Raji (cell line): ENCODE results near the gene COL28A1.

Source experiments
- POLR2A ChIP-seq: IDR thresholded peaks from 2 replicates; pipeline ENCODE4 v1.6.1; 2011; ENCODE audit warnings: low read depth, low read length, control low read depth; ENCODE audit not compliant: insufficient read depth

Gene COL28A1

DNA sequence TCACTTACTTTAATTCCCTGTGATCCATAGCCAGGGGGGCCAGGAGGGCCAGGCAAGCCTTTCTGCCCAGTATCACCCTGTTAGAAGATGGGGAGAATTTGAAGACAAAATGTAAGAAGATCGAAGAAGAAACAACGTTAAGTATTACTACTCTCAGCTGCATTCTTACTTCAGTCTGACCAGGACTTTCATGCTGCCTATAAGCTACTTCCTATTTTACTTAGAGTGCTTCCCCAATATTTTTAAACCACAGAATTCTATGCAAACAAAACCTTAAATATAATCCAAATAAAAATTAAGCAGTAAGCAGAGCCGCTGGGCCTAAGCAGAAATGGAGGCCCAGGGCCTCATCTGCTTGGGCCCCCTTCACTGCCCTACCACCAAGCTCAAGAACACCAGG is 117.8 kb downstream of the COL28A1 start:
- TF ChIP-seq POLR2A, result no peak

DNA sequence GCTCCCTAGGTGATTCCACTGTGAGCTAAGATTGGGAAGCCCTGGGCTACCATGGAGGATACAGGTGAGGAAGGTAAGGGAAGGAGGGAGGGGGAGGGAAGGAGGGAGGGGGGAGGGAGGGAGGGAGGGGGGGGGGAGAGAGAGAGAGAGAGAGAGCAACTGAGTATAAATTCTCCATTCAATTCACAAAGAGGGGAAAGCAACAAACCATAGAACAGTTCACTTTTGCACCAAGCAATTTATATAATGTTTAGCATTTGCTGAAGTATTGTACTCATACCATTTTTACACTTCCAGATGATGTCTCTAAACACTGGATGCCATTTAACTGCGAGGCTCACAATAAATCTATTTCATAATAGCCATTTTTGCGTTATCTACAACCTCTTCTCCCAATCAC is 118.3 kb downstream of the COL28A1 start:
- no peak for TF ChIP-seq POLR2A

- TF ChIP-seq POLR2A, result no peak
Observed at GRCh38 chr7:7416031-7416858, 119.4 kb downstream of the COL28A1 start.

DNA sequence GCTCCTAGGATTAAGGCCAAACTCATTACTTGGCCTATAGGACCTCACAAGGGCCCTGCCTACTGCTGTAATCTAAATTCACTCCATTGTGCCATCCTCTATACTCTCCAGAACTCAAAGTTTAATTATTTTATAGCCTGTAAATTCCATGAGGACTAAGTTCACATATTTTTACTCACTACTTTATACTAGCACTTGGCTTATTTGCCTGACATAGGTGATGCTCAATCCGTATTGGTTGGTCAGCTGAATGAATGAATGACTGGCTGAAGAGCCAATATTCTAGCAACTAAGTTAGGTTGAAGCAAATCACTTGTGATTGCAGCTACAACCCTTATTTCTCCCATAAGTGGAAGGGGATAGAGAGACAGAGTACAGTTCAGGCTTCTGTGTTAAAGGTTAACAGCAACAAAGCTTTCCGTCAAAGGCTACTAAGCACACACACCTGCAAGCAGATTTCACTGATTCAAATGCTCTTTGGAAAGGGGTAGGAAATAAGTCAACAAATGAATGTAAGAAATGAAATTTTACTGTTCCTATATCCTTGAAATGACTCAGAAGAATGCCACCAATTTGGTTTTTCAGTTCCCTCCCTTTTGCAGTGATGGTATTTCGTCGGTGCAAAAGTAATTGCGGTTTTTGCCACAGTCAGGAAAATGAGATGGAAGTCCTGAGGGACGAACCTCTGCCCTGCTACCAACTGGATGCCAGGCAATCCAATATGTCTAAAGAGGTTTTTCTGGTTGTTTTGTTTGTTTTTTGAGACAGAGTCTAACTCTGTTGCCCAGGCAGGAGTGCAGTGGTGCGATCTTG is 120.7 kb downstream of the COL28A1 start:
- TF ChIP-seq POLR2A, result no peak

GRCh38 chr7:7408001-7408770 is 127.5 kb downstream of the COL28A1 start:
- no peak for TF ChIP-seq POLR2A

- no peak for TF ChIP-seq POLR2A
Observed at GRCh38 chr7:7405461-7405860, 130.2 kb downstream of the COL28A1 start.

DNA sequence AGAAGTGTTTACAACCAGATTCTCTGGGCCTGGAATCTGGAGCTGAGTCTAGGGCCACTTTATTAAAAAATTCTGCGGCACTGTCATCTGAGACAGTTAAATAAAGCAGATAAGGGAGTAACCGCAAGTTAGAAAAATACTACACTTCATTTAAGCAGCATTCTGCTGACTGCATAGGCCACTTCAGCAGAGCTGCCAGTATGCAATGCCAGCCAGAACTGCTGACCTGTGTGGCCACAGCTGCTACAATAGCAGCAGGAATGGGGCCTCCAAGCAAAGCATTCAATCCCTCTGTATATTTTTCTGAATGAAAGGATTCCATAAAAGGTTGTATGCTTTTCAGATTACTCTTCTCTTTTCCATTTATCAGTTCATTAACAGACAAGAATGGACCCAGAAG is 136.0 kb downstream of the COL28A1 start:
- TF ChIP-seq POLR2A, result no peak

DNA sequence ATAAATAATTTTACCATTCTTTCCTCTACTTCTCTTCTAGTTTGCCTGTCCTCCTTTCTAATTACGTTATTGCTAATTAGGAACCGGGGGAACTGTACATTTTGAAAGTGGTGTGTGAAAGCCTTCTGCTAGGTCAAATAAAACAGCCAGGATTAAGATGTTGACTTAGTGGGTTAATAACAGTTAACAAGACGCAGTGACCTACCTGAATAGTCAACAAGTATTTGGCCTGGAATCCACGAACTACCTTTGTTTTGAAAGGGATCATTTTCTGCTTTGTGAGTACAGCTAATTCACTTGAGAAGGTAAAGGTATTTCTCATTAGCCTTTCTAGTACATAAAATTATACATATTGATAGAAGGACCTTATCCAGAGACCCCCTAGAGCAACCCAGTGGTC is 139.9 kb downstream of the COL28A1 start:
- no peak for TF ChIP-seq POLR2A

GRCh38 chr7:7385421-7385820 is 150.3 kb downstream of the COL28A1 start:
- no peak for TF ChIP-seq POLR2A

DNA sequence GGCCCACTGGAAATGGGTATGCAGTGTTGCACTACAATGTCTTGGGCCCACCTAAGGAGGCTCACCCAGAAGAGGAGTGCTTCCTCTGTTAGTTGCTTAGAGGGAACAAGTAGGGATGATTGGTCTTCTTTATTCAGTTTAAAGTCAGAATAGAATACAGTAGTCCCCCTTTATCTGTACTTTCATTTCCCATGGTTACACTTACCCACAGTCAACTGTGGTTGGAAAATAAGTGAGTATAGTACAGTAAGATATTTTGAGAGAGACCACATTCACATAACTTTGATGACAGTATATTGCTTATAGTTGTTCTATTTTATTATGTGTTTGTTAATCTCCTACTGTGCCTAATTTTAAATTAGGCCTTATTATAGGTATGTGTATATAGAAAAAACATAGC is 151.4 kb downstream of the COL28A1 start:
- TF ChIP-seq POLR2A, result no peak

GRCh38 chr7:7375538-7375937 is 160.1 kb downstream of the COL28A1 start:
- TF ChIP-seq POLR2A, result no peak

GRCh38 chr7:7370076-7370475 is 165.6 kb downstream of the COL28A1 start:
- TF ChIP-seq POLR2A, result no peak

GRCh38 chr7:7369134-7369533 is 166.5 kb downstream of the COL28A1 start:
- no peak for TF ChIP-seq POLR2A

- no peak for TF ChIP-seq POLR2A
Observed at GRCh38 chr7:7354674-7355073, 181.0 kb downstream of the COL28A1 start.

DNA sequence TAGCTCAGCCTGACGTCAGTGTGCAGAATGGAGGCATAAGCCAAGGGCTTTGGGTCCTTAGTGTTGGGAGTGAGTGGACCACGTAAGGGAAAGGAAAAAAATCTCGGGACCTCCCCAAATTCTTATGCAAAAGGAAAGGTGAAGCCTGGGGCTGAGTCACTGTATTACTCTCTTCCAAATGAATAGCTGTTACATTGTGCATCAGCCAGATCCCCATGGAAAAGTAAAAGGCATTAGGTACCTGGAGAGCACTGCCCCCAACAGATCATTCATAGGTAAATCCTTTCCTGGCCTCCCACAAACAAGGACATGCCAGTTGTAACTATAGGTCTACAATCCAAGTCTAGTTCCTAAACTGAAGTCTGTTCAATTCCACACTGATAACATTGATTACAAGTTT is 182.8 kb downstream of the COL28A1 start:
- TF ChIP-seq POLR2A, result no peak
